Vagina (tissue), 2 donors: Measurements from ENCODE around the gene POMC.

Source experiments
- POLR2AphosphoS5 ChIP-seq, 2 donors: sonication (generic); formaldehyde crosslinking; IDR thresholded peaks; one replicate each; pipeline ENCODE4 v1.9.0; 2017; ENCODE audit warnings: antibody characterized with exemption in 2 of 2, mild to moderate bottlenecking in 2 of 2, low read depth in 1 of 2; ENCODE audit not compliant: insufficient read depth in 1 of 2
- TF ChIP-seq, protein P1 (sequence below), 3 experiments: fragments of 450-650 bp in 2 of 3; fragments of 200-600 bp in 1 of 3; sonication (generic) in 1 of 3; IDR thresholded peaks; one replicate each; pipeline ENCODE4 v1.5.1; 2017 to 2019; ENCODE audit warnings: antibody characterized with exemption in 3 of 3, mild to moderate bottlenecking in 2 of 3, moderate library complexity in 2 of 3

GRCh38 chr2:25207078-25207545 lies 38.7 kb upstream of the POMC start:
- TF ChIP-seq, protein P1, sequence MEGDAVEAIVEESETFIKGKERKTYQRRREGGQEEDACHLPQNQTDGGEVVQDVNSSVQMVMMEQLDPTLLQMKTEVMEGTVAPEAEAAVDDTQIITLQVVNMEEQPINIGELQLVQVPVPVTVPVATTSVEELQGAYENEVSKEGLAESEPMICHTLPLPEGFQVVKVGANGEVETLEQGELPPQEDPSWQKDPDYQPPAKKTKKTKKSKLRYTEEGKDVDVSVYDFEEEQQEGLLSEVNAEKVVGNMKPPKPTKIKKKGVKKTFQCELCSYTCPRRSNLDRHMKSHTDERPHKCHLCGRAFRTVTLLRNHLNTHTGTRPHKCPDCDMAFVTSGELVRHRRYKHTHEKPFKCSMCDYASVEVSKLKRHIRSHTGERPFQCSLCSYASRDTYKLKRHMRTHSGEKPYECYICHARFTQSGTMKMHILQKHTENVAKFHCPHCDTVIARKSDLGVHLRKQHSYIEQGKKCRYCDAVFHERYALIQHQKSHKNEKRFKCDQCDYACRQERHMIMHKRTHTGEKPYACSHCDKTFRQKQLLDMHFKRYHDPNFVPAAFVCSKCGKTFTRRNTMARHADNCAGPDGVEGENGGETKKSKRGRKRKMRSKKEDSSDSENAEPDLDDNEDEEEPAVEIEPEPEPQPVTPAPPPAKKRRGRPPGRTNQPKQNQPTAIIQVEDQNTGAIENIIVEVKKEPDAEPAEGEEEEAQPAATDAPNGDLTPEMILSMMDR (IDR thresholded peaks at IDR 0.05): no peak
- no peak for TF ChIP-seq POLR2AphosphoS5 (IDR thresholded peaks at IDR 0.05; ENCODE audit: insufficient read depth in 1 of 2, low read depth in 1 of 2)
